Measurements from ENCODE around the gene ST6GAL1.

GRCh38 chr3:187014417-187014864 is 84.1 kb downstream of the ST6GAL1 start:
- no peak for TF ChIP-seq SP1 (IDR thresholded peaks at IDR 0.05; ENCODE audit: low read depth, low read length)
- TF ChIP-seq SUPT20H (IDR thresholded peaks at IDR 0.05; ENCODE audit: borderline replicate concordance, control insufficient read depth, low read depth, low read length) = no peak
- TF ChIP-seq ATF3 (IDR thresholded peaks at IDR 0.05; ENCODE audit: borderline replicate concordance, extremely low read depth, low read depth, low read length) = no peak
- no peak for TF ChIP-seq ZNF274 (IDR thresholded peaks at IDR 0.05; ENCODE audit: insufficient read depth, insufficient read length)
- TF ChIP-seq, protein P1, sequence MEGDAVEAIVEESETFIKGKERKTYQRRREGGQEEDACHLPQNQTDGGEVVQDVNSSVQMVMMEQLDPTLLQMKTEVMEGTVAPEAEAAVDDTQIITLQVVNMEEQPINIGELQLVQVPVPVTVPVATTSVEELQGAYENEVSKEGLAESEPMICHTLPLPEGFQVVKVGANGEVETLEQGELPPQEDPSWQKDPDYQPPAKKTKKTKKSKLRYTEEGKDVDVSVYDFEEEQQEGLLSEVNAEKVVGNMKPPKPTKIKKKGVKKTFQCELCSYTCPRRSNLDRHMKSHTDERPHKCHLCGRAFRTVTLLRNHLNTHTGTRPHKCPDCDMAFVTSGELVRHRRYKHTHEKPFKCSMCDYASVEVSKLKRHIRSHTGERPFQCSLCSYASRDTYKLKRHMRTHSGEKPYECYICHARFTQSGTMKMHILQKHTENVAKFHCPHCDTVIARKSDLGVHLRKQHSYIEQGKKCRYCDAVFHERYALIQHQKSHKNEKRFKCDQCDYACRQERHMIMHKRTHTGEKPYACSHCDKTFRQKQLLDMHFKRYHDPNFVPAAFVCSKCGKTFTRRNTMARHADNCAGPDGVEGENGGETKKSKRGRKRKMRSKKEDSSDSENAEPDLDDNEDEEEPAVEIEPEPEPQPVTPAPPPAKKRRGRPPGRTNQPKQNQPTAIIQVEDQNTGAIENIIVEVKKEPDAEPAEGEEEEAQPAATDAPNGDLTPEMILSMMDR (IDR thresholded peaks at IDR 0.05 in 2 of 3, conservative IDR thresholded peaks at IDR 0.05 in 1 of 3; ENCODE audit: control insufficient read depth in 2 of 3, extremely low read depth in 1 of 3, insufficient read depth in 1 of 3, low read depth in 3 of 3, low read length in 3 of 3) = no peak
- TF ChIP-seq, protein P2, sequence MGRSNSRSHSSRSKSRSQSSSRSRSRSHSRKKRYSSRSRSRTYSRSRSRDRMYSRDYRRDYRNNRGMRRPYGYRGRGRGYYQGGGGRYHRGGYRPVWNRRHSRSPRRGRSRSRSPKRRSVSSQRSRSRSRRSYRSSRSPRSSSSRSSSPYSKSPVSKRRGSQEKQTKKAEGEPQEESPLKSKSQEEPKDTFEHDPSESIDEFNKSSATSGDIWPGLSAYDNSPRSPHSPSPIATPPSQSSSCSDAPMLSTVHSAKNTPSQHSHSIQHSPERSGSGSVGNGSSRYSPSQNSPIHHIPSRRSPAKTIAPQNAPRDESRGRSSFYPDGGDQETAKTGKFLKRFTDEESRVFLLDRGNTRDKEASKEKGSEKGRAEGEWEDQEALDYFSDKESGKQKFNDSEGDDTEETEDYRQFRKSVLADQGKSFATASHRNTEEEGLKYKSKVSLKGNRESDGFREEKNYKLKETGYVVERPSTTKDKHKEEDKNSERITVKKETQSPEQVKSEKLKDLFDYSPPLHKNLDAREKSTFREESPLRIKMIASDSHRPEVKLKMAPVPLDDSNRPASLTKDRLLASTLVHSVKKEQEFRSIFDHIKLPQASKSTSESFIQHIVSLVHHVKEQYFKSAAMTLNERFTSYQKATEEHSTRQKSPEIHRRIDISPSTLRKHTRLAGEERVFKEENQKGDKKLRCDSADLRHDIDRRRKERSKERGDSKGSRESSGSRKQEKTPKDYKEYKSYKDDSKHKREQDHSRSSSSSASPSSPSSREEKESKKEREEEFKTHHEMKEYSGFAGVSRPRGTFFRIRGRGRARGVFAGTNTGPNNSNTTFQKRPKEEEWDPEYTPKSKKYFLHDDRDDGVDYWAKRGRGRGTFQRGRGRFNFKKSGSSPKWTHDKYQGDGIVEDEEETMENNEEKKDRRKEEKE (IDR thresholded peaks at IDR 0.05) = no peak
- TF ChIP-seq, protein P3, sequence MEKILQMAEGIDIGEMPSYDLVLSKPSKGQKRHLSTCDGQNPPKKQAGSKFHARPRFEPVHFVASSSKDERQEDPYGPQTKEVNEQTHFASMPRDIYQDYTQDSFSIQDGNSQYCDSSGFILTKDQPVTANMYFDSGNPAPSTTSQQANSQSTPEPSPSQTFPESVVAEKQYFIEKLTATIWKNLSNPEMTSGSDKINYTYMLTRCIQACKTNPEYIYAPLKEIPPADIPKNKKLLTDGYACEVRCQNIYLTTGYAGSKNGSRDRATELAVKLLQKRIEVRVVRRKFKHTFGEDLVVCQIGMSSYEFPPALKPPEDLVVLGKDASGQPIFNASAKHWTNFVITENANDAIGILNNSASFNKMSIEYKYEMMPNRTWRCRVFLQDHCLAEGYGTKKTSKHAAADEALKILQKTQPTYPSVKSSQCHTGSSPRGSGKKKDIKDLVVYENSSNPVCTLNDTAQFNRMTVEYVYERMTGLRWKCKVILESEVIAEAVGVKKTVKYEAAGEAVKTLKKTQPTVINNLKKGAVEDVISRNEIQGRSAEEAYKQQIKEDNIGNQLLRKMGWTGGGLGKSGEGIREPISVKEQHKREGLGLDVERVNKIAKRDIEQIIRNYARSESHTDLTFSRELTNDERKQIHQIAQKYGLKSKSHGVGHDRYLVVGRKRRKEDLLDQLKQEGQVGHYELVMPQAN (conservative IDR thresholded peaks at IDR 0.05) = no peak
- TF ChIP-seq SREBF1 (IDR thresholded peaks at IDR 0.05; ENCODE audit: low read length) = no peak
- no peak for TF ChIP-seq POLR2AphosphoS5 (IDR thresholded peaks at IDR 0.05; ENCODE audit: low read length)

All from GM12878 (cell line).